GM23338 (cell line): Measurements from ENCODE around the gene UMOD. TPM values are rescaled to one million over a fixed set of nuclear protein-coding genes. Genes with fewer than 3 reads are reported as not detected.

Experiments used
- ATAC-seq: fragments of 200-7000 bp; cut with Tn5 transposase; 3 replicates; pipeline ENCODE4 v1.9.1; 2020
- DNase-seq: peaks from one replicate; pipeline ENCODE4 v3.0.0-alpha.2; 2015; ENCODE audit warnings: low spot score
- H2AFZ ChIP-seq: fragments of 200-600 bp; sonication (generic); 2 replicates; pipeline ENCODE4 v1.8.0; 2016; ENCODE audit warnings: antibody characterized with exemption, mild to moderate bottlenecking, moderate library complexity
- H3F3A ChIP-seq: fragments of 200-600 bp; sonication (generic); replicated peaks from 2 replicates; pipeline ENCODE4 v1.8.0; 2017; ENCODE audit warnings: antibody characterized with exemption, mixed run types, low read depth
- H3K27ac ChIP-seq: fragments of 200-600 bp; sonication (generic); 2 replicates; pipeline ENCODE4 v1.6.1; 2016; ENCODE audit warnings: low read depth
- H3K27me3 ChIP-seq: fragments of 200-600 bp; sonication (generic); 2 replicates; pipeline ENCODE4 v1.8.0; 2016; ENCODE audit warnings: mild to moderate bottlenecking, mixed run types, moderate library complexity; ENCODE audit not compliant: insufficient read depth
- H3K36me3 ChIP-seq: fragments of 200-600 bp; sonication (generic); 2 replicates; pipeline ENCODE4 v1.8.0; 2016; ENCODE audit warnings: mild to moderate bottlenecking; ENCODE audit not compliant: insufficient read depth
- H3K4me1 ChIP-seq: fragments of 200-600 bp; sonication (generic); 2 replicates; pipeline ENCODE4 v1.8.0; 2016; ENCODE audit warnings: mild to moderate bottlenecking, moderate library complexity; ENCODE audit not compliant: insufficient read depth
- H3K4me2 ChIP-seq: fragments of 200-600 bp; sonication (generic); 2 replicates; pipeline ENCODE4 v1.7.1; 2017; ENCODE audit warnings: mixed run types
- H3K4me3 ChIP-seq: fragments of 200-600 bp; sonication (generic); 2 replicates; pipeline ENCODE4 v1.6.1; 2016; ENCODE audit warnings: mixed run types
- H3K79me2 ChIP-seq: fragments of 200-600 bp; sonication (generic); replicated peaks from 2 replicates; pipeline ENCODE4 v1.8.0; 2017; ENCODE audit warnings: mild to moderate bottlenecking; ENCODE audit not compliant: insufficient read depth
- H3K9me2 ChIP-seq: fragments of 200-600 bp; sonication (generic); 2 replicates; pipeline ENCODE4 v1.8.0; 2017; ENCODE audit not compliant: insufficient read depth
- H4K20me1 ChIP-seq: fragments of 200-600 bp; sonication (generic); replicated peaks from 2 replicates; pipeline ENCODE4 v1.8.0; 2017; ENCODE audit warnings: mild to moderate bottlenecking; ENCODE audit not compliant: insufficient read depth
- H3K27ac Mint-ChIP-seq: 2 replicates; pipeline ENCODE4 v1.8.0; 2020; ENCODE audit warnings: inconsistent platforms, mild to moderate bottlenecking, moderate library complexity, mixed read lengths
- H3K27me3 Mint-ChIP-seq: 3 replicates; pipeline ENCODE4 v1.8.0; 2022; ENCODE audit warnings: low read depth, mild to moderate bottlenecking, moderate library complexity, mixed read lengths, inconsistent platforms; ENCODE audit not compliant: insufficient read depth, poor library complexity
- H3K36me3 Mint-ChIP-seq: 3 replicates; pipeline ENCODE4 v1.8.0; 2021; ENCODE audit warnings: low read depth, mild to moderate bottlenecking, inconsistent platforms, moderate library complexity, mixed read lengths
- H3K4me1 Mint-ChIP-seq: 3 replicates; pipeline ENCODE4 v1.8.0; 2020; ENCODE audit warnings: mild to moderate bottlenecking, inconsistent platforms, mixed read lengths
- H3K4me3 Mint-ChIP-seq: 3 replicates; pipeline ENCODE4 v1.8.0; 2021; ENCODE audit warnings: moderate library complexity, mild to moderate bottlenecking, inconsistent platforms, mixed read lengths
- H3K9me3 Mint-ChIP-seq: 3 replicates; pipeline ENCODE4 v1.8.0; 2020; ENCODE audit warnings: moderate library complexity, mild to moderate bottlenecking, inconsistent platforms, mixed read lengths
- CREB1 ChIP-seq: fragments of 250-450 bp; sonication (Bioruptor Pico); IDR thresholded peaks from 2 replicates; pipeline ENCODE4 v1.5.0; 2020; ENCODE audit warnings: low read depth, mild to moderate bottlenecking, moderate library complexity
- ETS1 ChIP-seq: IDR thresholded peaks from 2 replicates; pipeline ENCODE4 v1.6.1; 2016; ENCODE audit warnings: antibody characterized with exemption
- EZH2 ChIP-seq: fragments of 200-600 bp; sonication (generic); IDR thresholded peaks from one replicate; pipeline ENCODE4 v1.8.0; 2017; ENCODE audit warnings: antibody characterized with exemption, mild to moderate bottlenecking, low read depth; ENCODE audit not compliant: unreplicated experiment
- EZH2phosphoT487 ChIP-seq: fragments of 200-600 bp; sonication (generic); IDR thresholded peaks from one replicate; pipeline ENCODE4 v1.8.1; 2018; ENCODE audit warnings: antibody characterized with exemption; ENCODE audit not compliant: unreplicated experiment
- JUNB ChIP-seq: IDR thresholded peaks from one replicate; pipeline ENCODE4 v1.6.1; 2016; ENCODE audit warnings: antibody characterized with exemption; ENCODE audit not compliant: unreplicated experiment
- NANOG ChIP-seq: IDR thresholded peaks from 2 replicates; pipeline ENCODE4 v1.6.1; 2016; ENCODE audit warnings: antibody characterized with exemption, borderline replicate concordance
- POLR2AphosphoS5 ChIP-seq: IDR thresholded peaks from 2 replicates; pipeline ENCODE4 v1.6.1; 2016; ENCODE audit warnings: antibody characterized with exemption, low read depth
- STAT1 ChIP-seq: IDR thresholded peaks from one replicate; pipeline ENCODE4 v1.6.1; 2016; ENCODE audit warnings: antibody characterized with exemption; ENCODE audit not compliant: unreplicated experiment
- ZNF114 ChIP-seq: fragments of 250-450 bp; sonication (Bioruptor Pico); IDR thresholded peaks from 2 replicates; pipeline ENCODE4 v1.5.0; 2020; ENCODE audit warnings: mild to moderate bottlenecking, moderate library complexity
- ZNF331 ChIP-seq: fragments of 250-450 bp; sonication (Bioruptor Pico); IDR thresholded peaks from 2 replicates; pipeline ENCODE4 v1.5.0; 2020; ENCODE audit warnings: low read depth, mild to moderate bottlenecking, moderate library complexity
- polyA plus RNA-seq: library from polyadenylated mRNA; unstranded; fragments of >200 nt; fragmentation: Nextera tagmentation; extraction: Ambion mirVana; gene quantifications from 2 replicates; pipeline ENCODE4 v1.2.1, GENCODE V29; 2016
- total RNA-seq: library from RNA; depleted of rRNA; stranded (reverse); fragments of >200 nt; shearing (Covaris generic); gene quantifications from 2 replicates; pipeline ENCODE4 v1.2.3, GENCODE V29; 2014
- TF ChIP-seq, protein P1 (sequence below): fragments of 250-450 bp; sonication (Bioruptor Pico); IDR thresholded peaks from 2 replicates; pipeline ENCODE4 v1.5.0; 2020; ENCODE audit warnings: mild to moderate bottlenecking, moderate library complexity
- TF ChIP-seq, protein P2 (sequence below): IDR thresholded peaks from one replicate; pipeline ENCODE4 v1.6.1; 2018; ENCODE audit warnings: antibody characterized with exemption; ENCODE audit not compliant: unreplicated experiment
- TF ChIP-seq, protein P3 (sequence below), 2 experiments: fragments of 200-600 bp in 1 of 2; sonication (generic) in 1 of 2; conservative IDR thresholded peaks; 2 replicates each; pipeline versions ENCODE4 v1.5.1 to v1.6.1; 2016 to 2017; ENCODE audit warnings: antibody characterized with exemption in 2 of 2, low read depth in 2 of 2, mild to moderate bottlenecking in 2 of 2, moderate library complexity in 1 of 2

Gene UMOD
- total and polyA plus RNA-seq, 2 experiments from 2014 or later: not detected

GRCh38 chr16:20399185-20399584 is 46.7 kb upstream of the UMOD start:
- H3K4me1 ChIP-seq: no peaks in the 10 kb centered on the region
- DNase-seq (no peak), ATAC-seq (no peak)
- Mint-ChIP-seq H3K9me3 (no peaks in the 10 kb centered on the region), H3K27me3 (peaks cover 1% of the 10 kb centered on the region), H3K36me3 (no peaks in the 10 kb centered on the region), H3K4me3 (no peak overlapping the region), H3K27ac (no peak overlapping the region), H3K4me1 (no peaks in the 10 kb centered on the region)
- H3K36me3 ChIP-seq: no peaks in the 10 kb centered on the region
- no peak overlapping the region for H3K4me2 ChIP-seq
- H3K27ac ChIP-seq: no peak overlapping the region
- H2AFZ ChIP-seq: no peak overlapping the region
- no peaks in the 10 kb centered on the region for H3F3A ChIP-seq
- no peaks in the 10 kb centered on the region for H3K27me3 ChIP-seq
- H3K9me2 ChIP-seq: peaks cover 3% of the 10 kb centered on the region; the same call in 1 of the 2 replicates
- no peaks in the 10 kb centered on the region for H4K20me1 ChIP-seq
- no peaks in the 10 kb centered on the region for H3K79me2 ChIP-seq
- TF ChIP-seq JUNB: no peak
- TF ChIP-seq ZNF114 (CRISPR knock-in tag): no peak
- TF ChIP-seq, protein P1, sequence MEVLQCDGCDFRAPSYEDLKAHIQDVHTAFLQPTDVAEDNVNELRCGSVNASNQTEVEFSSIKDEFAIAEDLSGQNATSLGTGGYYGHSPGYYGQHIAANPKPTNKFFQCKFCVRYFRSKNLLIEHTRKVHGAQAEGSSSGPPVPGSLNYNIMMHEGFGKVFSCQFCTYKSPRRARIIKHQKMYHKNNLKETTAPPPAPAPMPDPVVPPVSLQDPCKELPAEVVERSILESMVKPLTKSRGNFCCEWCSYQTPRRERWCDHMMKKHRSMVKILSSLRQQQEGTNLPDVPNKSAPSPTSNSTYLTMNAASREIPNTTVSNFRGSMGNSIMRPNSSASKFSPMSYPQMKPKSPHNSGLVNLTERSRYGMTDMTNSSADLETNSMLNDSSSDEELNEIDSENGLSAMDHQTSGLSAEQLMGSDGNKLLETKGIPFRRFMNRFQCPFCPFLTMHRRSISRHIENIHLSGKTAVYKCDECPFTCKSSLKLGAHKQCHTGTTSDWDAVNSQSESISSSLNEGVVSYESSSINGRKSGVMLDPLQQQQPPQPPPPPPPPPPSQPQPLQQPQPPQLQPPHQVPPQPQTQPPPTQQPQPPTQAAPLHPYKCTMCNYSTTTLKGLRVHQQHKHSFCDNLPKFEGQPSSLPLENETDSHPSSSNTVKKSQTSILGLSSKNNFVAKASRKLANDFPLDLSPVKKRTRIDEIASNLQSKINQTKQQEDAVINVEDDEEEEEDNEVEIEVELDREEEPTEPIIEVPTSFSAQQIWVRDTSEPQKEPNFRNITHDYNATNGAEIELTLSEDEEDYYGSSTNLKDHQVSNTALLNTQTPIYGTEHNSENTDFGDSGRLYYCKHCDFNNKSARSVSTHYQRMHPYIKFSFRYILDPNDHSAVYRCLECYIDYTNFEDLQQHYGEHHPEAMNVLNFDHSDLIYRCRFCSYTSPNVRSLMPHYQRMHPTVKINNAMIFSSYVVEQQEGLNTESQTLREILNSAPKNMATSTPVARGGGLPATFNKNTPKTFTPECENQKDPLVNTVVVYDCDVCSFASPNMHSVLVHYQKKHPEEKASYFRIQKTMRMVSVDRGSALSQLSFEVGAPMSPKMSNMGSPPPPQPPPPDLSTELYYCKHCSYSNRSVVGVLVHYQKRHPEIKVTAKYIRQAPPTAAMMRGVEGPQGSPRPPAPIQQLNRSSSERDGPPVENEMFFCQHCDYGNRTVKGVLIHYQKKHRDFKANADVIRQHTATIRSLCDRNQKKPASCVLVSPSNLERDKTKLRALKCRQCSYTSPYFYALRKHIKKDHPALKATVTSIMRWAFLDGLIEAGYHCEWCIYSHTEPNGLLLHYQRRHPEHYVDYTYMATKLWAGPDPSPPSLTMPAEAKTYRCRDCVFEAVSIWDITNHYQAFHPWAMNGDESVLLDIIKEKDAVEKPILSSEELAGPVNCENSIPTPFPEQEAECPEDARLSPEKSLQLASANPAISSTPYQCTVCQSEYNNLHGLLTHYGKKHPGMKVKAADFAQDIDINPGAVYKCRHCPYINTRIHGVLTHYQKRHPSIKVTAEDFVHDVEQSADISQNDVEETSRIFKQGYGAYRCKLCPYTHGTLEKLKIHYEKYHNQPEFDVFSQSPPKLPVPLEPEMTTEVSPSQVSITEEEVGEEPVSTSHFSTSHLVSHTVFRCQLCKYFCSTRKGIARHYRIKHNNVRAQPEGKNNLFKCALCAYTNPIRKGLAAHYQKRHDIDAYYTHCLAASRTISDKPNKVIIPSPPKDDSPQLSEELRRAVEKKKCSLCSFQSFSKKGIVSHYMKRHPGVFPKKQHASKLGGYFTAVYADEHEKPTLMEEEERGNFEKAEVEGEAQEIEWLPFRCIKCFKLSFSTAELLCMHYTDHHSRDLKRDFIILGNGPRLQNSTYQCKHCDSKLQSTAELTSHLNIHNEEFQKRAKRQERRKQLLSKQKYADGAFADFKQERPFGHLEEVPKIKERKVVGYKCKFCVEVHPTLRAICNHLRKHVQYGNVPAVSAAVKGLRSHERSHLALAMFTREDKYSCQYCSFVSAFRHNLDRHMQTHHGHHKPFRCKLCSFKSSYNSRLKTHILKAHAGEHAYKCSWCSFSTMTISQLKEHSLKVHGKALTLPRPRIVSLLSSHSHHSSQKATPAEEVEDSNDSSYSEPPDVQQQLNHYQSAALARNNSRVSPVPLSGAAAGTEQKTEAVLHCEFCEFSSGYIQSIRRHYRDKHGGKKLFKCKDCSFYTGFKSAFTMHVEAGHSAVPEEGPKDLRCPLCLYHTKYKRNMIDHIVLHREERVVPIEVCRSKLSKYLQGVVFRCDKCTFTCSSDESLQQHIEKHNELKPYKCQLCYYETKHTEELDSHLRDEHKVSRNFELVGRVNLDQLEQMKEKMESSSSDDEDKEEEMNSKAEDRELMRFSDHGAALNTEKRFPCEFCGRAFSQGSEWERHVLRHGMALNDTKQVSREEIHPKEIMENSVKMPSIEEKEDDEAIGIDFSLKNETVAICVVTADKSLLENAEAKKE: no peak
- TF ChIP-seq NANOG: no peak
- TF ChIP-seq, protein P2, sequence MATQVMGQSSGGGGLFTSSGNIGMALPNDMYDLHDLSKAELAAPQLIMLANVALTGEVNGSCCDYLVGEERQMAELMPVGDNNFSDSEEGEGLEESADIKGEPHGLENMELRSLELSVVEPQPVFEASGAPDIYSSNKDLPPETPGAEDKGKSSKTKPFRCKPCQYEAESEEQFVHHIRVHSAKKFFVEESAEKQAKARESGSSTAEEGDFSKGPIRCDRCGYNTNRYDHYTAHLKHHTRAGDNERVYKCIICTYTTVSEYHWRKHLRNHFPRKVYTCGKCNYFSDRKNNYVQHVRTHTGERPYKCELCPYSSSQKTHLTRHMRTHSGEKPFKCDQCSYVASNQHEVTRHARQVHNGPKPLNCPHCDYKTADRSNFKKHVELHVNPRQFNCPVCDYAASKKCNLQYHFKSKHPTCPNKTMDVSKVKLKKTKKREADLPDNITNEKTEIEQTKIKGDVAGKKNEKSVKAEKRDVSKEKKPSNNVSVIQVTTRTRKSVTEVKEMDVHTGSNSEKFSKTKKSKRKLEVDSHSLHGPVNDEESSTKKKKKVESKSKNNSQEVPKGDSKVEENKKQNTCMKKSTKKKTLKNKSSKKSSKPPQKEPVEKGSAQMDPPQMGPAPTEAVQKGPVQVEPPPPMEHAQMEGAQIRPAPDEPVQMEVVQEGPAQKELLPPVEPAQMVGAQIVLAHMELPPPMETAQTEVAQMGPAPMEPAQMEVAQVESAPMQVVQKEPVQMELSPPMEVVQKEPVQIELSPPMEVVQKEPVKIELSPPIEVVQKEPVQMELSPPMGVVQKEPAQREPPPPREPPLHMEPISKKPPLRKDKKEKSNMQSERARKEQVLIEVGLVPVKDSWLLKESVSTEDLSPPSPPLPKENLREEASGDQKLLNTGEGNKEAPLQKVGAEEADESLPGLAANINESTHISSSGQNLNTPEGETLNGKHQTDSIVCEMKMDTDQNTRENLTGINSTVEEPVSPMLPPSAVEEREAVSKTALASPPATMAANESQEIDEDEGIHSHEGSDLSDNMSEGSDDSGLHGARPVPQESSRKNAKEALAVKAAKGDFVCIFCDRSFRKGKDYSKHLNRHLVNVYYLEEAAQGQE: no peak
- no peak for TF ChIP-seq ETS1
- no peak for TF ChIP-seq POLR2AphosphoS5
- no peak for TF ChIP-seq EZH2
- TF ChIP-seq EZH2phosphoT487: no peak
- TF ChIP-seq STAT1: no peak
- TF ChIP-seq ZNF331 (CRISPR knock-in tag): no peak
- TF ChIP-seq, protein P3, sequence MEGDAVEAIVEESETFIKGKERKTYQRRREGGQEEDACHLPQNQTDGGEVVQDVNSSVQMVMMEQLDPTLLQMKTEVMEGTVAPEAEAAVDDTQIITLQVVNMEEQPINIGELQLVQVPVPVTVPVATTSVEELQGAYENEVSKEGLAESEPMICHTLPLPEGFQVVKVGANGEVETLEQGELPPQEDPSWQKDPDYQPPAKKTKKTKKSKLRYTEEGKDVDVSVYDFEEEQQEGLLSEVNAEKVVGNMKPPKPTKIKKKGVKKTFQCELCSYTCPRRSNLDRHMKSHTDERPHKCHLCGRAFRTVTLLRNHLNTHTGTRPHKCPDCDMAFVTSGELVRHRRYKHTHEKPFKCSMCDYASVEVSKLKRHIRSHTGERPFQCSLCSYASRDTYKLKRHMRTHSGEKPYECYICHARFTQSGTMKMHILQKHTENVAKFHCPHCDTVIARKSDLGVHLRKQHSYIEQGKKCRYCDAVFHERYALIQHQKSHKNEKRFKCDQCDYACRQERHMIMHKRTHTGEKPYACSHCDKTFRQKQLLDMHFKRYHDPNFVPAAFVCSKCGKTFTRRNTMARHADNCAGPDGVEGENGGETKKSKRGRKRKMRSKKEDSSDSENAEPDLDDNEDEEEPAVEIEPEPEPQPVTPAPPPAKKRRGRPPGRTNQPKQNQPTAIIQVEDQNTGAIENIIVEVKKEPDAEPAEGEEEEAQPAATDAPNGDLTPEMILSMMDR (conservative IDR thresholded peaks at IDR 0.05; ENCODE audit: low read depth in 2 of 2): no peak
- TF ChIP-seq CREB1 (CRISPR knock-in tag): no peak
- no peak overlapping the region for H3K4me3 ChIP-seq
